Measurements from ENCODE around the gene SNUPN. TPM values are rescaled to one million over a fixed set of nuclear protein-coding genes. Genes with fewer than 3 reads are reported as not detected.

Gene SNUPN
- polyA plus RNA-seq, 1 of the 3 experiments (the other 2 are of a cell fraction) = 31.7 TPM

GRCh38 chr15:75661756-75662140 is 36.2 kb upstream of the SNUPN start:
- peaks cover 27% of the 10 kb centered on the region; the same call in 1 of the 2 replicates for H3K79me2 ChIP-seq (ENCODE audit: insufficient read depth)
- peak overlapping the region; percentile 72 for H3K9ac ChIP-seq
- H4K20me1 ChIP-seq (ENCODE audit: insufficient read depth) = no peaks in the 10 kb centered on the region
- H3K9me3 ChIP-seq = no peaks in the 10 kb centered on the region
- H2AFZ ChIP-seq (ENCODE audit: low read depth) = no peak overlapping the region
- H3K27me3 ChIP-seq (ENCODE audit: insufficient read depth) = no peaks in the 10 kb centered on the region
- ChIA-PET POLR2A (interaction anchor here (1.8 kb wide), 1 partner anchor 14 kb away, joined by 6 read pairs; the partner anchor contains the start of gene SNX33), CTCF (interaction anchor here (1.6 to 3.2 kb wide), 3 partner anchors 11 to 294 kb away, joined by 4 to 22 read pairs (median 5); partner anchors contain the start of gene SNX33)
- peak overlapping the region; percentile 49; the same call in 1 of the 2 replicates for H3K4me2 ChIP-seq
- H3K4me3 ChIP-seq (ENCODE audit: low read depth in 2 of 2, low read length in 1 of 2) = no peak overlapping the region
- no peak for DNase-seq
- H3K36me3 ChIP-seq (replicated peaks in 1 of 2; ENCODE audit: control insufficient read depth in 1 of 2, insufficient read depth in 2 of 2, low read length in 1 of 2) = peaks cover 0 to 12% of the 10 kb centered on the region in 2 experiments
- H3K4me1 ChIP-seq (ENCODE audit: control insufficient read depth in 1 of 2, insufficient read depth in 2 of 2, low read depth in 1 of 2, low read length in 1 of 2) = peaks cover 24 to 34% of the 10 kb centered on the region in 2 experiments; a peak in 3 of 4 replicates
- peak overlapping the region; percentile 77 to 96; a peak in 3 of 4 replicates for H3K27ac ChIP-seq (ENCODE audit: low read depth in 2 of 2, low read length in 1 of 2)
- WGBS (ENCODE audit: low lambda C conversion rate) = 78% methylated on average over 3 of the region's 3 CpGs
- H3F3A ChIP-seq (replicated peaks; ENCODE audit: insufficient read depth) = peaks cover 29% of the 10 kb centered on the region
- TF ChIP-seq FOSL2 (IDR thresholded peaks at IDR 0.05; ENCODE audit: borderline replicate concordance, low read depth) = no peak
- no peak for TF ChIP-seq RXRA (IDR thresholded peaks at IDR 0.05; ENCODE audit: borderline replicate concordance, low read depth)
- no peak for TF ChIP-seq GABPA (IDR thresholded peaks at IDR 0.05; ENCODE audit: low read depth)
- TF ChIP-seq GATA2 (CRISPR knock-in tag; IDR thresholded peaks at IDR 0.05) = no peak
- TF ChIP-seq RAD21 (IDR thresholded peaks at IDR 0.05; ENCODE audit: low read length) = no peak
- no peak for TF ChIP-seq SMC3 (IDR thresholded peaks at IDR 0.05; ENCODE audit: low read depth, low read length)
- TF ChIP-seq, protein P1, sequence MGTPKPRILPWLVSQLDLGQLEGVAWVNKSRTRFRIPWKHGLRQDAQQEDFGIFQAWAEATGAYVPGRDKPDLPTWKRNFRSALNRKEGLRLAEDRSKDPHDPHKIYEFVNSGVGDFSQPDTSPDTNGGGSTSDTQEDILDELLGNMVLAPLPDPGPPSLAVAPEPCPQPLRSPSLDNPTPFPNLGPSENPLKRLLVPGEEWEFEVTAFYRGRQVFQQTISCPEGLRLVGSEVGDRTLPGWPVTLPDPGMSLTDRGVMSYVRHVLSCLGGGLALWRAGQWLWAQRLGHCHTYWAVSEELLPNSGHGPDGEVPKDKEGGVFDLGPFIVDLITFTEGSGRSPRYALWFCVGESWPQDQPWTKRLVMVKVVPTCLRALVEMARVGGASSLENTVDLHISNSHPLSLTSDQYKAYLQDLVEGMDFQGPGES (IDR thresholded peaks at IDR 0.05; ENCODE audit: low read depth, low read length) = no peak
- no peak for TF ChIP-seq YY1 (IDR thresholded peaks at IDR 0.05; ENCODE audit: low read depth)
- no peak for TF ChIP-seq MEF2A (IDR thresholded peaks at IDR 0.05; ENCODE audit: borderline replicate concordance, low read depth)
- TF ChIP-seq MAX (IDR thresholded peaks at IDR 0.05; ENCODE audit: low read depth) = no peak
- no peak for TF ChIP-seq EZH2phosphoT487 (IDR thresholded peaks at IDR 0.05; ENCODE audit: borderline replicate concordance, low read depth)
- no peak for TF ChIP-seq RCOR1 (IDR thresholded peaks at IDR 0.05; ENCODE audit: low read length)
- no peak for TF ChIP-seq RFX5 (IDR thresholded peaks at IDR 0.05; ENCODE audit: low read length)
- TF ChIP-seq CTCF (IDR thresholded peaks at IDR 0.05) = no peak
- TF ChIP-seq TAF1 (IDR thresholded peaks at IDR 0.05; ENCODE audit: borderline replicate concordance, low read depth, low read length) = no peak
- no peak for TF ChIP-seq FOXM1 (IDR thresholded peaks at IDR 0.05; ENCODE audit: low read depth)
- no peaks in the 10 kb centered on the region for H3K9me2 ChIP-seq

All from SK-N-SH (cell line).